HFF-Myc (cell line): Measurements from ENCODE around the gene GALNT13.

ENCODE experiments used
- DNase-seq: peaks from one replicate; pipeline ENCODE4 v3.0.0-alpha.2; 2011; ENCODE audit warnings: low read depth; ENCODE audit errors: extremely low read depth
- H3K4me3 ChIP-seq: replicated peaks from 2 replicates; pipeline ENCODE4 v1.5.1; 2011; ENCODE audit warnings: low read depth, mild to moderate bottlenecking, control low read depth, low read length
- TF ChIP-seq, protein P1 (sequence below): IDR thresholded peaks from 2 replicates; pipeline ENCODE4 v1.5.1; 2012; ENCODE audit warnings: mild to moderate bottlenecking, low read depth, low read length, control low read depth; ENCODE audit errors: missing control alignments

The GALNT13 gene

DNA sequence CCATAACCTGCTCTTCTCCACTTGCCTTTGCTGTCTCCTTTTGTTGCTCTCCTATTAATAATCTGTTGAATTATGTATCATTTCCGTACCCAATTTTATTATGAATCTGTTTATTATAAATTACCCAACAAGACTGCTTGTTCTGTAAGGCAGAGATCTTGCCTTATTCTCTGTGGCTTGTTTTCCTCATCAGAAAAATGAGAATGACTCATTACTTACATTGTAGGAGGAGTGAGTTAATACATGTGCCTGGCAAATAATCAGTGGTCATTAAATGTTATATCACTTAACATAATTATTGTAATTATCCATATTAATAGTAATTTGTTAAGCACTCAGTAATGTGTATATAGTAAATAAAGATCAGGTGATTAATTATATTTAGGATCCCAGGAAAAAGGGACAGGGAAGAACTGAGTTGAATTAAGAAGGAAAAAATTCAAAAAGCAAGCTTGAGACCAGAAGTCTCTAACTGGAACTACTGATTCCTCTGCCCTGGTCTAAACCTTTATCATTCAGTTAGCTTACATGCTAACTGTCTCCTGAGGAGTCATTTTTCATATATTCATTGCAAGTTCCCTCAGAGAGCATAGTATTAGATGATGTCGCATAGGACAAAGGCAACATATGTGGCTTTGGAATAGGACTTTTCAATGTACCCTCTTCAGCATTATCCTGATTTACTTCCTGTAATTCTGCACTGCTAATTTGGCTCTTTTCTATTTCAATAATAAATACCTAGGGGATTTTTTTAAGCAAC is 335.7 kb downstream of the GALNT13 start:
- no peak overlapping the region for H3K4me3 ChIP-seq
- TF ChIP-seq, protein P1, sequence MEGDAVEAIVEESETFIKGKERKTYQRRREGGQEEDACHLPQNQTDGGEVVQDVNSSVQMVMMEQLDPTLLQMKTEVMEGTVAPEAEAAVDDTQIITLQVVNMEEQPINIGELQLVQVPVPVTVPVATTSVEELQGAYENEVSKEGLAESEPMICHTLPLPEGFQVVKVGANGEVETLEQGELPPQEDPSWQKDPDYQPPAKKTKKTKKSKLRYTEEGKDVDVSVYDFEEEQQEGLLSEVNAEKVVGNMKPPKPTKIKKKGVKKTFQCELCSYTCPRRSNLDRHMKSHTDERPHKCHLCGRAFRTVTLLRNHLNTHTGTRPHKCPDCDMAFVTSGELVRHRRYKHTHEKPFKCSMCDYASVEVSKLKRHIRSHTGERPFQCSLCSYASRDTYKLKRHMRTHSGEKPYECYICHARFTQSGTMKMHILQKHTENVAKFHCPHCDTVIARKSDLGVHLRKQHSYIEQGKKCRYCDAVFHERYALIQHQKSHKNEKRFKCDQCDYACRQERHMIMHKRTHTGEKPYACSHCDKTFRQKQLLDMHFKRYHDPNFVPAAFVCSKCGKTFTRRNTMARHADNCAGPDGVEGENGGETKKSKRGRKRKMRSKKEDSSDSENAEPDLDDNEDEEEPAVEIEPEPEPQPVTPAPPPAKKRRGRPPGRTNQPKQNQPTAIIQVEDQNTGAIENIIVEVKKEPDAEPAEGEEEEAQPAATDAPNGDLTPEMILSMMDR = no peak
- DNase-seq = no peak

DNA sequence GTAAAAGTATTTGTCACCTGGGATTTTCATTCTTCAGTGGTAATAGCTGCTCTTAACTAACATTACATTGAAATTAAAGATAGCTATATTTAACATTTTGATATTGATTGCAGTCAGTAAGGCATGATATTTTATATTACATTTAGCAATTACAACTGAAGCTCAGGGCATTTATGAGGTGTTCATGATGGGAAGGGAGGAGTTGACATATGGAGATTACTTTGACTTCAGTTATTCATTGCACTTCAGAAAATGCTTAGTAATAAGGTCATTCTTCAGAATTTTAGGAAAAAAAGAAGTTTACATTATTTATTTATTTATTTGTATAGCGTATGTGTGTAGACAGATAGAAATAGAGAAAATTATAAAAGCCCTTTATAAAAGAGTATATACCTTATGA is 352.0 kb downstream of the GALNT13 start:
- TF ChIP-seq, protein P1 = no peak
- H3K4me3 ChIP-seq = no peak overlapping the region
- DNase-seq = no peak

DNA sequence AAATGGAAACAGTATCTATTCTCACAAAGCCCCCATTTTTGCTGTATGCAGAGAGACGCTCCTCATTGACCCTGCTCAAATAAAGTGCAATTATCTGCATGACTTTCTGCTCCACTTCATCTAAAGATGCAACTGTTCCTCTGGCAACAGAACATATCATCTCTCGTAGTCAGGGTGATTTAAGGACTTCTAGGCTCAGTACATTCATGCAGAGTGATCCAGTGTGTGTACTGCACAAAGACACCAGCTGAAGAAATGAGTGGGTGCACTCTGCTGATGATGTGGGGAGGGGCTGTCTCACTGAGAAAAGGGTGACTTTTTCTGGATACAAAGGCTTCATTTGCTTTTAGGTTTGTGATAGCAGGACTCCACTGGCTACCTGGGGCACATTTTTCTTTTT is 355.2 kb downstream of the GALNT13 start:
- H3K4me3 ChIP-seq = no peak overlapping the region
- no peak for DNase-seq
- TF ChIP-seq, protein P1 = no peak

DNA sequence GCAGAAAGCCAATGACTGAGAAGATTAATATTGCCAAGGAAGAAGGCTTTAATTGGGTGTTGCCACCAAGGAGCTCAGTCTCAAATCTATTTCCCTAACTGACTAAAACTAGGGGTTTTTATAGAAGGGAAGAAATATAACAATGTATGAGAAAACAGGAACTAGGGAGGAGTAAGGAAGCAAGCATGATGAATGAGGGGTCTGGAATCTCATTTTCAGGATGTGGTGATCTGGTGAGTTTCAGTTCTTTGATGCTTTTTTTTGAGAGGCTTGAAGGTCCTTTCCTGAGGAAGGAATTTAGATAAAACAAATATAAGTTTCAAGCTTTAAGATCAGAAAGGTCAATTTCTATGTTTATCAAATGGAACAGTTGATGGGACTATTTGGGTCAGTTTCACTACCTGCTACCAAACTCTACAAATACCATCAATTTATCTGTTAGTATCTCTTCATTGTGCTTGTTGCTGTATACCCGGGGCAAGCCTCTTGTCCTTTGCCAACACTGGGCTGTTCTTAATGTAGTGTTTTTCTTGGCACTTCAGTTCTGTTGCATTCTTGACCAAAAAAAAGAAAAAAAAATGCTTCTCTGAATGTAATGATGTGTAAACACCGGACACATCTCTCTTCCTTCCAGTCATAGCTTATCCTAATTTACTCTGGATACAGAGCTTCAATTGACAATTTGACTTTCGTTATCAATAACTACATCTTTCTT is 357.0 kb downstream of the GALNT13 start:
- no peak for DNase-seq
- TF ChIP-seq, protein P1 = no peak
- no peak overlapping the region for H3K4me3 ChIP-seq

DNA sequence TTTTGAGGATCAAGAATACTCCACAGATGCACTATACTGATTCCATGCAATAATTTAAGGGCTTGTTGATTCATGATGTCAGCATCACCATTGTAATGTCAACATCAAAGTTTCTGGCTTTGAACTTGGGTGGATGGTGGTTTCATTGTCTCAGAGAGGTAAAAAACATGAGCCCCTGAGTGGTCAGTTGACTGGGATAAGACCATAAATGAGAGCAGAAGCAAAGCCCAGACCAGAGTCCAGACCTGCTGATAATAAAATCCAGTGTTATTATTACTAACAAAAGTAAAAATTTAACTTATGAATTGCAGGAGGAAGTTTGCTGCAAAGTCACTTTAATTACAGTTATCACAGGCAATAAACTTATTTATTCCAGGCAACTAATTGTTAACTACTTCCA is 358.2 kb downstream of the GALNT13 start:
- no peak overlapping the region for H3K4me3 ChIP-seq
- no peak for DNase-seq
- TF ChIP-seq, protein P1 = no peak

DNA sequence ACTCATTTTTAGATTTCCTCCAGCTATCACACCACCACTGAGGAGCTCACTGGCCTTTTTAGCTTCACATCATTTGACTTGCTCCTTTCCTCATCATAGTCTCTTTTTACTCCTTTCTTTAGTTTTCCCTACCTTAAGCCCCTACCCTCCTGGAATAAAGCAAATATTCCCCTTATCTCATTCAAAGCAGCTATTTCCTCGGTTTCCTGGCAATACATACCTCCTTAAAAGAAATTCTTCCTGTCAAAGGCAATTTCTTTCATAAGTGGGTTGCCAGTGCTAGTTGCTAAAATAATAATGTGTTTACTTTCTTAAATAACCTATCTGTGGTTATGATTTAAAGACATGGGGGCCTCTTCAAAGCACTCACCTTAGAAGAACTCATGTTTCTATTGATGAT is 359.3 kb downstream of the GALNT13 start:
- H3K4me3 ChIP-seq = no peak overlapping the region
- no peak for DNase-seq
- TF ChIP-seq, protein P1 = no peak

DNA sequence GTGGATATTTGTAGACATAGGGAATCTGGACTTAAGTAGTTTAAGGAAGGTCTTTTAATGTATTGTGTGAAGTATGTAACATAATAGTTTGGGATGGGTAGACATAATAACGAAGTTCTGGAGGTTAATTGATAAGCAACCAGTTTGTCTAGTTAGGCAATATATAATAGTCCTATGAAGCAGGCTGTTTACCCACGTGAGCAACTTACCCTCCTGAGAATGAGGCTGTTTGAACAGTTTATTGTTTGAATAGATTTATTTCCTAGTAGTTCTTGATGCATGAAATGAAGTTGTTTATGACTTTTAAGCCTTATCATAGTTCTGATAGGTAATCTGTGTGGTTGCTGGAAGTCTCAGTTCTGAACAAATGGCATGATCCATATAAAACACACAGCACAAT is 361.5 kb downstream of the GALNT13 start:
- no peak overlapping the region for H3K4me3 ChIP-seq
- TF ChIP-seq, protein P1 = no peak

More for the DNA sequence above, 361.5 kb downstream of the GALNT13 start:
- no peak for DNase-seq
